HG02981 (cell line): ENCODE results near the gene SLC6A19.

Source experiments
- ATAC-seq: cut with Tn5 transposase; IDR thresholded peaks from one replicate; pipeline ENCODE4 v1.9.1; 2021; ENCODE audit warnings: mild to moderate bottlenecking, moderate library complexity; ENCODE audit not compliant: unreplicated experiment

The SLC6A19 gene

GRCh38 chr5:1179383-1179715 lies 22.0 kb upstream of the SLC6A19 start:
- no peak for ATAC-seq

- no peak for ATAC-seq
Measured at GRCh38 chr5:1180096-1180495, 21.3 kb upstream of the SLC6A19 start.

- ATAC-seq = no peak
Measured at GRCh38 chr5:1180841-1181271, 20.5 kb upstream of the SLC6A19 start.

GRCh38 chr5:1181451-1182359 lies 19.7 kb upstream of the SLC6A19 start:
- no peak for ATAC-seq

GRCh38 chr5:1182360-1182632 lies 19.1 kb upstream of the SLC6A19 start:
- ATAC-seq = no peak

GRCh38 chr5:1182633-1183423 lies 18.6 kb upstream of the SLC6A19 start:
- no peak for ATAC-seq

GRCh38 chr5:1183424-1184162 lies 17.8 kb upstream of the SLC6A19 start:
- ATAC-seq = no peak

- ATAC-seq = no peak
Measured at GRCh38 chr5:1184163-1184470, 17.3 kb upstream of the SLC6A19 start.

GRCh38 chr5:1184481-1184880 lies 16.9 kb upstream of the SLC6A19 start:
- ATAC-seq = no peak

- ATAC-seq = no peak
Measured at GRCh38 chr5:1185038-1185627, 16.3 kb upstream of the SLC6A19 start.

GRCh38 chr5:1185629-1186350 lies 15.6 kb upstream of the SLC6A19 start:
- ATAC-seq = no peak

GRCh38 chr5:1186351-1187233 lies 14.8 kb upstream of the SLC6A19 start:
- no peak for ATAC-seq

- no peak for ATAC-seq
Measured at GRCh38 chr5:1187234-1187949, 14.0 kb upstream of the SLC6A19 start.

- no peak for ATAC-seq
Measured at GRCh38 chr5:1187950-1188334, 13.5 kb upstream of the SLC6A19 start.

- ATAC-seq = no peak
Measured at GRCh38 chr5:1188464-1188863, 12.9 kb upstream of the SLC6A19 start.

- no peak for ATAC-seq
Measured at GRCh38 chr5:1189269-1189668, 12.1 kb upstream of the SLC6A19 start.

GRCh38 chr5:1190278-1190677 lies 11.1 kb upstream of the SLC6A19 start:
- ATAC-seq = no peak

- ATAC-seq = no peak
Measured at GRCh38 chr5:1190837-1191239, 10.6 kb upstream of the SLC6A19 start.

- ATAC-seq = no peak
Measured at GRCh38 chr5:1192971-1193590, 8.3 kb upstream of the SLC6A19 start.
